NCI-H2227 treated with DMSO at 0.1 percent for 48 hours (cell line): ENCODE results near the gene NUP160.
"Not testable (repeated sequence)": the region's sequence is repeated elsewhere in the genome, so short reads cannot be mapped to it uniquely, and the experiment has no call there.

Experiments used
- DNase-seq: peaks from one replicate; lab custom pipeline; 2025; lab: John Stamatoyannopoulos, UW

NUP160 gene

DNA sequence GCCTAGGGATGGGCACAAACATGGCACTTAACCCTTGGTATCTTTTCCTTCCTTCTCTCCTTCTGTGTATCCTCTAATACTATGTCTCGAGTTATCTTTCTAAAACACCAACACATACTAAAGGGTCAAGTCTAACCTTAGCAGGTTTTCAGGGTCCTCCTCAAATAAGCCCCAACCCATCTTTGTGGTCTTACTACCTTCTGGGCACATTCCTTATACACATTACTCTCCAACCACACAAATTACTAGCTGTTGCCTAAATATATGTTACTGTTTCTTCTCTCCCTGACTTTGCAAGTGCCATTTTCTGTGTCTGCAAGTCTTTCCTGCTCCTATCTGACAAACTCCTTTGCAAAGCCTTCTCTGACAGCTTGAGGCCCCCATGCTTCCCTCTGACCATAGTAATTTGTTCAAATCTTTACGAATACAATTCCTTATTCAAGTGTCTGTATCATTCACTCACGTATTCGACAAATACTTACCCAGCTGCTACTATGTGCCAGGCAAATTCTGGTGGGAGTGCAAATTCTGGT, 15.8 kb upstream of the NUP160 start:
- DNase-seq: no peak

DNA sequence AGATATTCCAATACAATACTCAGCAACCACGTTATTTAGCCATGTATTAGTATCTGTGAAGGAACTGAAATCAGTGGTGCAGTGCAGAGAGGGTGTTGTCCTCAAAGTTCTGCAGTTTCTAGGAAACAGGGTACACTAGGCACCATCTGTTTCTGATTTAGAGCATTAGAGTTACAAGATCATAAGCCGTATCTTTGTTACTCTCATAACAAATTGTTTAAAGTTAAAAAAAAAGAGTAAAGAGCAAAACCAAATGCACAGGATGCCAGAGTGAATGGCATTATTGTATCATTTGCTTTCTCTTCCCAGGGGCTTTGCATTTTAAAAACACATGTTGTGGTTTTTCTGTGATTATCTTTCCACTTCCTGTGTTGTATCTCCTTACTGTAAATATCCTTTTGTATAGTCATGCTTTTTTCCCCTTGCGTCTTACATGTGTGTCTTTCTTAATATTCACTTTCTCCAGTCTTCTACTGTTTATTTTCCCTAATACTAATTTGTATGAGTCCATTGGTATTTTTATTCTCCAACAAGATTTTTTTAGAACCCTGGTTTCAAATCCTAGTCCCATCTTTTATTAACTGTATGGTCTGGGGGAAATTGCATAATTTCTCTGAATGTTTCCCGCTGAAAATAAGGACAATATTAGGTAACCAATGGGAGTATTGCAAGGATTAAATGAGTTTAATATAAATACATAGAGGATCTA, 15.2 kb upstream of the NUP160 start:
- DNase-seq: no peak

DNA sequence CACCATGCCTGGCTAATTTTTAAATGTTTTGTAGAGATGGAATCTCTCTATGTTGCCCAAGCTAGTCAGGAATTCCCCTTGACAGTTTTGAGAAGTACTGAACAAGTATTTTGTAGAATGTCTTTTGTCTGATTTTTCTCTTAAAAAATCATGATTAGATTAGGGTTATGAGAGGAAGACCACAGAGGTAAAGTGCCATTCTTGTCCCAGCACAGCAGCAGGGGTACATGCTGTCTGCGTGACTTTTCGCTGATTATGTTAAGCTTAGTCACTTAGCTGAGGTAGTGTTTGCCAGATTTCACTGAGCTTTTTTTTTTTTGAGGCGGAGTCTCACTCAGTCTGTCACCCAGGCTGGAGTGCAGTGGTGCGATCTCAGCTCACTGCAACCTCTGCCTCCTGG, 13.6 kb upstream of the NUP160 start:
- DNase-seq: no peak

DNA sequence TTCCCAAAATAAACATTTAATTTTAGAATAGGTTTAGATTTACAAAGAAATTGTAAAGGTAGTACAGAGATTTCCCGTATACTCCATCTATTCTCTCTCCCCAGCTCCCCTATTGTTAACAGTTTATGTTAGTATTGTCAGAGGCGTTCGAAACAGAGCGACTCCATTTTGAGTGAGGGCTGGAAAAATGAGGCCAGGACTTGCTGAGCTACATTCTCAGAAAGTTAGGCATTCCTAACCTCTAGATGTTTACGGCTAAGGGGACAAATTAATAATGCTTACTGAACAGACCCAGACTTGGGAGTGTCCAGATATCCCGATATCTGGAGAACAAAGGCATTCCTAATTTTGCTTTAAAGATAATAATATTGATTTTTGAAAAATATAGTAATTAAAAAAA, 12.4 kb upstream of the NUP160 start:
- no peak for DNase-seq

DNA sequence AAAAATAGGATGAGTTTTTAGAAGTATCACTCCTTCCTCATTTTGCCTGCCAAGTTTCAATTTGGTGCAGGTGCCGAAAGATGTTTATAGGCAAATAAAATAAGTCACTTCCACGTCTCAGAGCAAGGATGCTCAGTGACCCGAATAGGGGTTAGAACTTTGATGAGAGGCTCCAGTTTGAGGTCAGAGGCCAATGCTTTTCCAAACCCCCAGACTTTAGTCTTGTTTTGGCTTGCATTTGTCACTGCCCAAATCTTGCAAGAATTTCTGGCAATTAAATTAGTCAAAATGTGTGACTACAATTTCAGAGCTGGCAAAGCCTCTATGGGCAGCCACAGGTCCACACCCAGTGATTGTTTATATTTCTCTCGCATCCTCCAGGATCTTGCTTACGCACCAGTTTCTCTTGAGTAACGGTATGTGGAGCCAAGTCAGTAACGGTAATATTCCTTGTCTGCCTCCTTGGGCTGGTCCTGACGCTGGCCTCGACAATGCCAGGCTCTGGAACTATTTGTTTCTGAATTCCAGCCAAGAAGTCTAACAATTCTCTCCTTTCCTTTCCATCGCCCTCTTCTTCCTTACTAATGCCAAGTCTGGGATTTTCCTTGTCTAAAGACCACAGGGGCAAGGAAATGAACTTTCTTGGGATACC, 9.9 kb upstream of the NUP160 start:
- DNase-seq: no peak

DNA sequence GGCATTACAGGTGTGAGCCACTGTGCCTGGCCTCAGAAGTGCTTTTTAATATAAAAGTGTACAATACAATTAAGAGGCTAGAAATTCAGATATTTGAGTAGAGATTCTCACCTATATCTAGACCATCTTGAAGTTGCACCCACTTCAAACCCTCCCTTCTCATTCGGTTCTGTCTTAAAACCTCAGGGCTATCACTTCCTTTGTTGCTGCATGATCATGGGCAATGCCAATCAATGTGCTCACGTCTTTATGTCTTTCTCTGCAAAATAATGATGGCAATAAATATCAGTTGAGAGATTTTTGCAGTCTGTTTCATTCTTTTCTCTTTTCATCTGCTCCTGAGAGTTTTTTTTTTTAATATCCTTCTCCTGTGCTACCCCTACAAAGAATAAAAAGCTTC, 9.3 kb upstream of the NUP160 start:
- DNase-seq: no peak

DNA sequence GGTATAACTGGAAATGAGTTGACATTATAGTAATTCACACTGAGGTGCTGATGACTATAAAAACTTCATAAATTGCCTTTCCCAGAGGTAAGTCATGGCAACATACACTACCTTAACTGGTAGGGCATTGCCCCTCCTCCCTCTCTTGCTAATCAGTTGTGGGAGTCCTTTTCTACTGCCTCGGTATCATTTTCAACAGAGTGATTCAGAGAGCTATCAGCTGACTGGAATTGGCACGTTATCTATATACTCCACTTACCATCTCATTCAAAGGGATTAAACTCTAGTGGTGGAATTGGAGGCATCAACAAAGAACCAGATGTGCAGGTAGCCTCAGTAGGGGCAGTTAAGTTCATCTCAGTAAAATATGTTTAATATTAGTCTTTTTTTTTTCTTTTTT, 8.0 kb upstream of the NUP160 start:
- DNase-seq: no peak

DNA sequence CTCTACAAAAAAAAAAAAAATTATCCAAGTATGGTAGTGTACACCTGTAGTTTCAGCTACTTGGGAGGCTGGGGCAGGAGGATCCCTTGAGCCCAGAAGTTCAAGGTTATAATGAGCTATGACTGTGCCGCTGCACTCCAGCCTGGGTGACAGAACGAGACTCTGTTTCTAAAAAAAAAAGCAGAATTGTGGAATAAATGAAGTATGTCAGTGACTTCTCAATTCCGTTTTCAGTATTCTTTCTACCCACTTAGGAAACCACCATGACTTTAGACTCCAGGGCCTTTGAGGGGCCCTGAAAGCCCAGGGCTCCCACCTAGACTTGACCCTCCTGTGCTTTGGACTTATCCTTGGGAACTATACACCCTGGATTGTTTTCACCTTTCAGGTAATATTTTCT, 6.5 kb upstream of the NUP160 start:
- no peak for DNase-seq

DNA sequence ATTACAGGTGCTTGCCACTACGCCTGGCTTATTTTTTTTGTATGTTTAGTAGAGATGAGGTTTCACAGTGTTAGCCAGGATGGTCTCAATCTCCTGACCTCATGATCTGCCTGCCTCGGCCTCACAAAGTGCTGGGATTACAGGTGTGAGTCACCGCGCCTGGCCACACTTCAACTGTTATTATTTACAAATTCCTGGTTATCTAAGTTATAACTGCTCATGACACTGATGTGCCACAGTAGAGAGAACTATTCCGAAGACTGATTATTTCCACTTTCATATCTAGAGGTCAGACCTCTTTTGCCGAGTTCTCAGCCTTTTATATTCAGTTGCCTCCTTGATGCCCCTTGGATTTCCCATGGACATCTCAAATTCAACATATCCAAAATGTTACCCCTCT, 3.9 kb upstream of the NUP160 start:
- no peak for DNase-seq

DNA sequence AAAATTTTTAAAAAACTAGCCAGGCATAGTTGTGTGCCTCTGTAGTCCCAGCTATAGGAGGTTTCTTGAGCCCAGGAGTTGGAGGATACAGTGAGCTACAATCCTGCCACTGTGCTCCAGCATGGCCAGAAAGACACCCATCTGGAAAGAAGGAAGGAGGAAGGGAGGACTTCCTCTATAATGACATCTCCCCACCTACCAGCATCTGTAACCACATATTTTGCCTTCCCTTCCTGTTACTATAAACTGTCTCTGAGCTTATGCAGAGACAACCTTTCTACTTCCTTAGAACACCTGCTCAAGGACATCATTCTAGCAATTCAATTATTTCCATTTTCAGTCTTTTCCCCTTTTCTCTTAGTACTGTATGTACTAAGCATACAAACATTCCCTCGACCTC, 2.2 kb upstream of the NUP160 start:
- DNase-seq: no peak

DNA sequence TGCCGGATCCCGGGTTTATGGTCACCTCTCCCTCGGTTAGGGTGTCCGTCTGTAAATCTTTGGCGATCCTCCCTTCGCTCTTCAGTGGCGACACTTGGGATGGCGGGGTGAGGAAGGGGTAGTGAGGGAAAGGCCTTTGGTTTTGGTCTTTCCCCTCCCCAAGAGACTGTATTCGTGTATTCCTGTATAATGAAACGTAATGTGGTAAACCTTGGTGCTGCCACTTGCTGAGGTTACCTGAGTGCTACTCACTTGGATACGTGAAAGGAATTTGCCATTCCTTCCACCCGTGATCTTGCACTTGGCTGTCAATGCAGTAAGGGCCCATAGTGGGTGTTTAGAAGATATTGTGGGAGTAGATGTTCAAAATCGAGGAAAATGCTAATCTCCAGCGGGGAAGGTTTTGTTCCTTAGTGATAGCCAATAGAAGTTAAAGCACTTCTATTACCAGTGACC, 578 bp upstream of the NUP160 start:
- DNase-seq: no peak

DNA sequence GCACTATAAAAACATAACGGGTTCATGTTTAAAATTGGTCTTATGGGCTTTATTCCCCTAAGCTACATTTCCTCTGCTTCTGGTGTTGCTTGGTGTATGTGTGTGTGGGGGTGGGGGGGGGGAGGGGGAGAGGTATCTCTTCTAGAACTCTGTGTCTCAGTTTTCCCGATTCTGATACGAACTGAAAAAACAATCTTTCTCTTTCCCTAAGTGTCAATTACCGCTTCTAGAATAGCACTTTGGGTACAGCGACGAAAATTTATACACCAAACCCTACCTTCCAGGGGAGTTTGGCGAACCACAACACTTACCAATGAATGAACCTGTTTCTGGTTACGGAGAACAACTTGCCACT, 636 bp downstream of the NUP160 start:
- DNase-seq: no peak

DNA sequence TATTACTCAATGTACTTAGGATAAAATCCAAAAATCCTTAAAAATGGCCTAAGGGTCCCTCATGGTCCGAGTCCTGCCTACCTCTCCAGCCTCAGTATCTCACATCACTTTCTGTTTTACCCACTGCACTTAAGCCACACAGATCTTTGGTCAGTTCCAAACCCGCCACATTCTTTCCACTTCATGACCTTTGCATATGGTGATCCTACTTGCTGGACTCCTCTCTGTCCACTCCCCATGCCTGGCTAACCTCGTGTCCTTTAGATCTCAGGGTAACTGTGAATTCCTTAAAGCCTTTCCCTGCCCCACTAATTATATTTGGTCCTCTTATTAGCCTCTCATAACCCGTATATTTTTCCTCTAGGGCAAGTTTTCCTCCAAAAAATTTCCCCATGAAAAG, 1.2 kb downstream of the NUP160 start:
- DNase-seq: no peak

DNA sequence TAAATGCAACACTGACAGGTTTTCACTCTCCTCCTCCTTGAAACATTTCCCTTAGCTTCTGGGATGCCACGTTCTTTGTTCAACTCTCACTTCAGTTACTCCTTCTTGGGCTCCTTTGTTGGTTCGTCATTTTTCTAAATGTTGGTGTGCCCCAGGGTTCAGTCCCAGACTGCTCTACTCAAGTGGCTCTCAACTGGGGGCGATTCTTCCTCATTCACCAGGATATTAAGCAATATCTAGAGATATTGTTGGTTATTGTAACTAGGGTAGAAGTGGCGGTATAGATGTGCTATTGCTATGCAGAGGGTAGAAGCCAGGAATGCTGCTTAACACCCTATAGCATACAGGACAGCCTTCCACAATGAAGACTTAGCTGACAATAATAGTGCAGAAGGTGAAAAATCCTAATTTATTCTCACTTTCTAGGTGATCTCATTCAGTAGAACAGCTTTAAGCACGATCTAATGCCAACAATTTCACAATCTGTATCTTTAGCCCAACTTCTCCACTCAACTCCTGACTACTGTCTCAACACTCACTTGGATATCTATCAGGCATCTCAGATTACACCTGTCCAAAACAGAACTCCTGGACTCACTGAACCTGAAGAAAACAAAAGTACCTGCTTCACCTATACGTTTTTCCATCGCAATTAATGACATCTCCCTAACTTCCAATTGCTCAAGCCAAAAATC, 4.6 kb downstream of the NUP160 start:
- DNase-seq: no peak

DNA sequence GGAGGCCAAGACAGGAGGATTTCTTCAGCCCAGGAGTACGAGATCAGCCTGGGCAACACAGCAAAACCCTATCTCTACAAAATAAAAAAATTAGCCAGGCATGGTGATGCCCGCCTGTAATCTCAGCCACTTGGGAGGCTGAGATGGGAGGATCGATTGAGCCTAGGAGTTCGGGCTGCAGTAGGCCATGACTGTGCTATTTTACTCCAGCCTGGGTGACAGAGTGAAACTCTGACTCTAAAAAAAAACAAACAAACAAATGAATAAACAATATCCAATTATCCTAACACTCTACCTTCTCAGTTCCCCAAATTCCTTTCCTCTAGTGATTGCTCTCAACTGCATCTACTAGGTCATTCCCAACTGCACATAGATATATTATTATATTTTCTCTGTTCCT, 5.4 kb downstream of the NUP160 start:
- DNase-seq: no peak

DNA sequence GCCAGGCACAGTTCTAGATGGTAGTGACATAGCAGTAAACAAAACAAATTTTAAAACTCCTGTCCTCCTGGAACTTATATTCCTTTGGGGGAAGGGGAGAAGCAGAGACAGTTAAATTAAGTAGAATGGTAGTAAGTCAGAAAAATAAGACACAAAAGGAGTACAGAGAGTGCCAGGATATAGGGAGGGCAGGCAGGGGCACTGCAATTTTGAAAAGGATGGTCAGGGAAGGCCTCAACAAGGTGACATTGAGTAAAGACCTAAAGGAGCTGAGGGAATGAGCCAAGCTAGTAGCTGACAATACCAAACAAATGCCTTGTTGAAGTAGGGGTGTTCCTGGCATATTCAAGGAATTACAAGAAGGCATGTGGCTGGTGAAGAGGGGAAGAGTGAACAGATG, 10.2 kb downstream of the NUP160 start:
- DNase-seq: no peak

DNA sequence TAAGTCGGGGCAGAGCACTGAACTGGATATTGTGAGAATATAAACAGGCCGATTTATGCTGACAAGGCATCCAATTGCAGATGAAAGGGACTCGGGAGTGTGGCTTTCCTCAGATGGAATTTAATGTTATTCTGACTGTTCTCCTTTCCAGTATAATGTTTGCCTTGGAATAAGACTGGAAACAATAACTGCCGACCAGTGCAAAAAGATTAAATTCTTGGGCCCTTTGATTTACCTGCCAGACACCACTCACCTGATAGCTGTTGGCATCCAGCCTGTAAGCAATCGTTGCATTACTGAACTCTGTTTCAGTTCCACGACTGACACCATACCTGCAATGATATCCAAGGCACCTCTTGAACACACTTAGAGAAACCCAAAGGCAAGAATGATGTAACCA, 10.9 kb downstream of the NUP160 start:
- no peak for DNase-seq

DNA sequence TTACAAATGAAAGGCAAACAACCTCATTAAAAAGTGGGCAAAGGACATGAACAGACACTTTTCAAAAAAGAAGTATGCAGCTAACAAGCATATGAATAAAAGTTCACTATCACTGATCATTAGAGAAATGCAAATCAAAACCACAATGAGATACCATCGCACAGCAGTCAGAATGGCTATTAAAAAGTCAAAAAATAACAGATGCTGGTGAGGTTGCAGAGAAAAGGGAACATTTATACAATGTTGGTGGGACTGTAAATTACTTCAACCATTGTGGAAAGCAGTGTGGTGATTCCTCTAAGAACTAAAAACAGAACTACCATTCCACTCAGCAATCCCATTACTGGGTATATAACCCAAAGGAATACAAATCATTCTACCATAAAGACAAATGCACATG, 18.1 kb downstream of the NUP160 start:
- not testable (repeated sequence) for DNase-seq

DNA sequence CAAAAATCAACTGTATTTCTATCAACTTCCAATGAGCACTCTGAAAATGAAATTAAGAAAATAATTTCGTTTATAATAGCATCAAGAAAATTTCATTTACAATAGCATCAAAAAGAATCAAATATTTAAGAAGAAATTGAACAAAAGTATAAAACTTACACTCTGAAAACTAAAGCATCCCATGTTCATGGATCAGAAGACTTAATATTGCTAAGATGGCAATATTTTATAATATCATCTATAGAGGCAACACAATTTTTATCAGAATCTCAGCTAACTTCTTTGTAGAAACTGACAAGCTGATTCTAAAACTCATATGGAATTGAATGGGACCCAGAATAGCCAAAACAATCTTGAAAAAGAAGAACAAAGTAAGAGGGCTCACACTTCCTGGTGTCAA, 19.9 kb downstream of the NUP160 start:
- DNase-seq: no peak

DNA sequence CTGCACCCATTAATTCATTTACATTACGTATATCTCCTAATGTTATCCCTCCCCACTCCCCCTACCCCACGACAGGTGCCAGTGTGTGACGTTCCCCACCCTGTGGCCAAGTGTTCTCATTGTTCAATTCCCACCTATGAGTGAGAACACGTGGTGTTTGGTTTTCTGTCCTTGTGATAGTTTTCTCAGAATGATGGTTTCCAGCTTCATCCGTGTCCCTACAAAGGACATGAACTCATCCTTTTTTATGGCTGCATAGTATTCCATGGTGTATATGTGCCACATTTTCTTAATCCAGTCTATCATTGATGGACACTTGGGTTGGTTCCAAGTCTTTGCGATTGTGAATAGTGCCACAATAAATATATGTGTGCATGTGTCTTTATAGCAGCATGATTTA, 25.5 kb downstream of the NUP160 start:
- DNase-seq: not testable (repeated sequence)

DNA sequence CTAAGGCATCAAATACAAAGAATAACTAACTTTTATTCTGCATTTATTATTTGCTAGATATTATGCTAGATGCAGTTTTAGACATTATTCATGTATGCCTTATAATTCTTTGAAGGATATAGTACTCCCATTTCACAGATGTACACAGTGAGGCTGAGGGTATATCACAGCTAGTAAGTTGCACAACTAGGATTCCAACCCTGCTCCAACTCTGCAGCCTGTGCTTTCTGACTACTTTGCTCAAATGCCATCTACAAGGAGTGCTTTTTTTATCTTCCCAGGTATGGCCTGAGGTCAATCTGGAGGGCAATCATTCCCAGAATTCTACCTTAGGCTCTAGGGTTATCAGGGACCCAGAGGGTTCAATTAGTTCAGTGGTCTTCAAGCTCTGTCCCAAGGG, 28.4 kb downstream of the NUP160 start:
- DNase-seq: no peak

DNA sequence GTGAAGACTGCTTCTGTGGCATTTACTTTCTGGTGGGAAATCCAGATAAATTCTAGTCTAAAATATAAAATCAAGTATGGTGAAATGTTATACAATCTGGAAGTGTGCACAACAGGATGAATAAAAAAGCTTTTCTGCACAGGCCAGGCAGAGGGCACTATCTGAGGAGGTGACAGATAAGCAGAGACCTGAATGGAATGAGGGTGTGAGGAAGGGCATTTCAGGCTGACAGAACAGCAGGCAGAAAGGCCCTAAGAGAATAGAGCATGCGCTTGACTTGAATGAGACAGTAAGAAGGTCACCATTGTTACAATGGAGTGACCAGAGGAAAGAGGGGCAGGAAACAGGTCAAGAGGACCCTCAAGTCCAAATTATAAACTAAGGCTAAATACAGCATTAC, 47.4 kb downstream of the NUP160 start:
- no peak for DNase-seq

DNA sequence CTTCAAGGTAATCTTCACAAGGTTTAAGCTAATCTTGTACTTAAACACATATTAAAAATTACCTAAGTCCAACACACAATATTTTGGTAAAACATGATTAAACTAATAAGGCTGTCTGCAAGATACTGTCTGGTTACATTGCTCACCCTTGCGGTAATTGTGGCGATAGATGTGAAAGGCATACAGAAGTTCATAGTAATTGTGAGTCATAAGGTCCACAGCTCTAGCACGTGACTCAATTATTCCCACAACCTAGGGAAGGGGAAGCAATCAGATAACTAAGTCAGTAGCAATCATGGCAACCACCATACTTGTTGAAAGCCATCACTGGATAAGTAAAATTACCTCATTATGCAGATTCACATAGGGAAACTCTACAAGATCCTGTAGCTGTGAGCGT, 50.5 kb downstream of the NUP160 start:
- DNase-seq: no peak
